ENCODE results near the gene BRS3.

DNA sequence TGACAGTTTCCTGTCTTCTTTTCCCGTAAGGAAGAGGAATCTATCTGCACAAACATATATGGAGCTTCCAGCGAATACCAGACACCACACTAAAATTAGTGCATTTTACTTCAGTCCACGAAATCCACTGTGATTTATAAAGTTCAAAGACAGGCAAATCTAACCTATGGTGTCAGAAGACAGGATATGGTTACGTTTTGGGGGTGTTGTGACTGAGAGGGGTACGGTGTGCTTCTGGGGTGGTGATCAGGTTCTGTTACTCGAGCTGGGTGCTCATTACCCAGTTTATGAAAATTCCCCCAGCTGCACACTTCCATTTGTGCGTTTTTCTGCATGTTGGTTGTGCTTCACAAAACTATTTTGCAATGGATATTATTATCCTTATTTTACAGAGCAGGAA is 54.5 kb downstream of the BRS3 start:
- TF ChIP-seq, protein P1, sequence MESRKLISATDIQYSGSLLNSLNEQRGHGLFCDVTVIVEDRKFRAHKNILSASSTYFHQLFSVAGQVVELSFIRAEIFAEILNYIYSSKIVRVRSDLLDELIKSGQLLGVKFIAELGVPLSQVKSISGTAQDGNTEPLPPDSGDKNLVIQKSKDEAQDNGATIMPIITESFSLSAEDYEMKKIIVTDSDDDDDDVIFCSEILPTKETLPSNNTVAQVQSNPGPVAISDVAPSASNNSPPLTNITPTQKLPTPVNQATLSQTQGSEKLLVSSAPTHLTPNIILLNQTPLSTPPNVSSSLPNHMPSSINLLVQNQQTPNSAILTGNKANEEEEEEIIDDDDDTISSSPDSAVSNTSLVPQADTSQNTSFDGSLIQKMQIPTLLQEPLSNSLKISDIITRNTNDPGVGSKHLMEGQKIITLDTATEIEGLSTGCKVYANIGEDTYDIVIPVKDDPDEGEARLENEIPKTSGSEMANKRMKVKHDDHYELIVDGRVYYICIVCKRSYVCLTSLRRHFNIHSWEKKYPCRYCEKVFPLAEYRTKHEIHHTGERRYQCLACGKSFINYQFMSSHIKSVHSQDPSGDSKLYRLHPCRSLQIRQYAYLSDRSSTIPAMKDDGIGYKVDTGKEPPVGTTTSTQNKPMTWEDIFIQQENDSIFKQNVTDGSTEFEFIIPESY (CRISPR knock-in tag; IDR thresholded peaks at IDR 0.05): no peak
- TF ChIP-seq PML (IDR thresholded peaks at IDR 0.05; ENCODE audit: low read length): no peak
